CD4-positive, CD25-positive, alpha-beta regulatory T cell (primary cell): ENCODE data around the gene CIITA. TPM values are rescaled to one million over a fixed set of nuclear protein-coding genes. Genes with fewer than 3 reads are reported as not detected.
A peak's percentile ranks its signal among the peaks of the same experiment; 100 is the strongest.
"Not testable (repeated sequence)": the region's sequence is repeated elsewhere in the genome, so short reads cannot be mapped to it uniquely, and the experiment has no call there.

Source experiments
- ATAC-seq, 2 donors: fragments of 150-1000 bp; cut with Tn5 transposase; one replicate each; pipeline ENCODE4 v1.10.0; 2021; ENCODE audit warnings: low read depth in 2 of 2, moderate number of reproducible peaks in 2 of 2, moderate library complexity in 1 of 2
- DNase-seq, 3 donors: peaks; one replicate each; pipeline versions ENCODE4 v3.0.0 to v3.0.0-alpha.2; 2012 to 2022; ENCODE audit warnings: mixed read lengths in 1 of 3
- H3K27ac ChIP-seq: one replicate; pipeline ENCODE4 v1.7.0; 2013; ENCODE audit warnings: mild to moderate bottlenecking, low read length; ENCODE audit not compliant: insufficient read depth, poor library complexity, severe bottlenecking
- H3K27me3 ChIP-seq: one replicate; pipeline ENCODE4 v1.7.0; 2013; ENCODE audit warnings: low read length; ENCODE audit not compliant: control insufficient read depth, insufficient read depth
- H3K36me3 ChIP-seq: one replicate; pipeline ENCODE4 v1.7.0; 2013; ENCODE audit warnings: mild to moderate bottlenecking, low read length, moderate library complexity; ENCODE audit not compliant: control insufficient read depth, insufficient read depth
- H3K4me1 ChIP-seq: 2 replicates; pipeline ENCODE4 v1.7.0; 2013; ENCODE audit warnings: mild to moderate bottlenecking, low read length; ENCODE audit not compliant: insufficient read depth, control insufficient read depth, poor library complexity, severe bottlenecking
- H3K4me3 ChIP-seq: one replicate; pipeline ENCODE4 v1.7.0; 2013; ENCODE audit warnings: low read depth, mild to moderate bottlenecking, low read length, moderate library complexity
- H3K9me3 ChIP-seq, 2 experiments: 1 replicate in 1 of 2; 2 replicates in 1 of 2; pipeline ENCODE4 v1.7.0; 2013; ENCODE audit warnings: low read length in 2 of 2, mild to moderate bottlenecking in 1 of 2, moderate library complexity in 1 of 2; ENCODE audit not compliant: control insufficient read depth in 2 of 2
- H3K27ac Mint-ChIP-seq, 3 donors: one replicate each; pipeline ENCODE4 v1.8.0; 2020 to 2022; ENCODE audit warnings: mild to moderate bottlenecking in 3 of 3, mixed read lengths in 3 of 3, moderate library complexity in 2 of 3
- H3K27me3 Mint-ChIP-seq: one replicate; pipeline ENCODE4 v1.8.0; 2022; ENCODE audit warnings: mild to moderate bottlenecking, mixed read lengths
- H3K36me3 Mint-ChIP-seq: one replicate; pipeline ENCODE4 v1.8.0; 2020; ENCODE audit warnings: mixed read lengths
- H3K4me1 Mint-ChIP-seq, 4 donors: one replicate each; pipeline ENCODE4 v1.8.0; 2020 to 2022; ENCODE audit warnings: mixed read lengths in 4 of 4, mild to moderate bottlenecking in 1 of 4
- H3K4me3 Mint-ChIP-seq, 4 donors: one replicate each; pipeline ENCODE4 v1.8.0; 2020 to 2022; ENCODE audit warnings: mild to moderate bottlenecking in 4 of 4, mixed read lengths in 4 of 4, moderate library complexity in 3 of 4
- H3K9me3 Mint-ChIP-seq, 7 donors: one replicate each; pipeline ENCODE4 v1.8.0; 2020 to 2022; ENCODE audit warnings: mixed read lengths in 7 of 7, mild to moderate bottlenecking in 3 of 7, moderate library complexity in 2 of 7
- polyA plus RNA-seq, 4 donors: library from polyadenylated mRNA; unstranded; fragments of 300-500 nt; fragmentation: Illumina TruSeq; gene quantifications; one replicate each; pipeline ENCODE4 v1.2.3, GENCODE V29; 2021
- total RNA-seq: library from RNA; stranded (reverse); gene quantifications from one replicate; pipeline ENCODE4 v1.2.3, GENCODE V29; 2022

CIITA gene
- total and polyA plus RNA-seq, 5 donors from 2014 or later: 1.9 to 35.0 (median 3.3) TPM

- H3K27ac ChIP-seq: no peak overlapping the region
- DNase-seq (no peak), ATAC-seq (no peak)
- no peaks in the 10 kb centered on the region for H3K9me3 ChIP-seq
- Mint-ChIP-seq H3K4me3 (no peak overlapping the region), H3K9me3 (no peaks in the 10 kb centered on the region), H3K4me1 (peaks cover 0 to 6% (median 3%) of the 10 kb centered on the region in 4 donors), H3K27me3 (no peaks in the 10 kb centered on the region), H3K27ac (no peak overlapping the region), H3K36me3 (peaks cover 4% of the 10 kb centered on the region)
- no peak overlapping the region for H3K4me3 ChIP-seq
- H3K27me3 ChIP-seq: no peaks in the 10 kb centered on the region
- H3K36me3 ChIP-seq: peaks cover 11% of the 10 kb centered on the region
- peaks cover 4% of the 10 kb centered on the region for H3K4me1 ChIP-seq
Observed at GRCh38 chr16:10919003-10919351, 42.0 kb downstream of the CIITA start.

GRCh38 chr16:10920726-10921427 lies 43.9 kb downstream of the CIITA start:
- Histone ChIP-seq H3K36me3 (peaks cover 21% of the 10 kb centered on the region), H3K4me1 (peaks cover 4% of the 10 kb centered on the region), H3K27ac (no peak overlapping the region), H3K27me3 (no peaks in the 10 kb centered on the region), H3K9me3 (no peaks in the 10 kb centered on the region), H3K4me3 (no peak overlapping the region)
- H3K4me3 Mint-ChIP-seq: no peak overlapping the region
- H3K27me3 Mint-ChIP-seq: no peaks in the 10 kb centered on the region
- DNase-seq: no peak
- no peak for ATAC-seq
- peak overlapping the region in 1 of 3 donors; percentile 40 for H3K27ac Mint-ChIP-seq
- H3K36me3 Mint-ChIP-seq: peaks cover 8% of the 10 kb centered on the region
- peaks cover 0 to 6% (median 3%) of the 10 kb centered on the region in 4 donors for H3K4me1 Mint-ChIP-seq
- H3K9me3 Mint-ChIP-seq: no peaks in the 10 kb centered on the region

- H3K4me3 ChIP-seq: no peak overlapping the region
- H3K36me3 ChIP-seq: peaks cover 27% of the 10 kb centered on the region
- H3K9me3 ChIP-seq: no peaks in the 10 kb centered on the region
- H3K27me3 Mint-ChIP-seq: no peaks in the 10 kb centered on the region
- H3K9me3 Mint-ChIP-seq: no peaks in the 10 kb centered on the region
- no peak overlapping the region for H3K4me3 Mint-ChIP-seq
- no peaks in the 10 kb centered on the region for H3K27me3 ChIP-seq
- ATAC-seq: no peak
- H3K4me1 ChIP-seq: peaks cover 4% of the 10 kb centered on the region
- peaks cover 11% of the 10 kb centered on the region for H3K36me3 Mint-ChIP-seq
- H3K27ac ChIP-seq: no peak overlapping the region
- DNase-seq: no peak
- H3K4me1 Mint-ChIP-seq: peaks cover 0 to 6% (median 2%) of the 10 kb centered on the region in 4 donors
- peak overlapping the region in 1 of 3 donors; percentile 66 for H3K27ac Mint-ChIP-seq
Observed at GRCh38 chr16:10921536-10922327, 44.7 kb downstream of the CIITA start.

GRCh38 chr16:10922328-10923145 lies 45.5 kb downstream of the CIITA start:
- H3K36me3 ChIP-seq: peaks cover 32% of the 10 kb centered on the region
- Mint-ChIP-seq H3K27me3 (no peaks in the 10 kb centered on the region), H3K36me3 (peaks cover 17% of the 10 kb centered on the region), H3K27ac (peak overlapping the region in 1 of 3 donors; percentile 66), H3K4me3 (no peak overlapping the region), H3K9me3 (no peaks in the 10 kb centered on the region), H3K4me1 (peaks cover 0 to 6% (median 3%) of the 10 kb centered on the region in 4 donors)
- H3K4me3 ChIP-seq: no peak overlapping the region
- ATAC-seq: no peak
- peaks cover 4% of the 10 kb centered on the region for H3K4me1 ChIP-seq
- H3K27me3 ChIP-seq: no peaks in the 10 kb centered on the region
- no peak overlapping the region for H3K27ac ChIP-seq
- no peak for DNase-seq
- no peaks in the 10 kb centered on the region for H3K9me3 ChIP-seq

- no peak overlapping the region for H3K4me3 ChIP-seq
- ATAC-seq (no peak), DNase-seq (no peak)
- peaks cover 4% of the 10 kb centered on the region for H3K4me1 ChIP-seq
- no peaks in the 10 kb centered on the region for H3K9me3 Mint-ChIP-seq
- H3K4me3 Mint-ChIP-seq: no peak overlapping the region
- peaks cover 23% of the 10 kb centered on the region for H3K36me3 Mint-ChIP-seq
- peaks cover 35% of the 10 kb centered on the region for H3K36me3 ChIP-seq
- no peaks in the 10 kb centered on the region for H3K27me3 Mint-ChIP-seq
- no peaks in the 10 kb centered on the region for H3K27me3 ChIP-seq
- H3K4me1 Mint-ChIP-seq: peaks cover 0 to 6% (median 3%) of the 10 kb centered on the region in 4 donors
- no peak overlapping the region for H3K27ac ChIP-seq
- no peak overlapping the region for H3K27ac Mint-ChIP-seq
- no peaks in the 10 kb centered on the region for H3K9me3 ChIP-seq
Observed at GRCh38 chr16:10923146-10923649, 46.2 kb downstream of the CIITA start.

- Histone ChIP-seq H3K4me3 (no peak overlapping the region), H3K9me3 (no peaks in the 10 kb centered on the region), H3K4me1 (peaks cover 1% of the 10 kb centered on the region), H3K27me3 (no peaks in the 10 kb centered on the region), H3K36me3 (peaks cover 35% of the 10 kb centered on the region), H3K27ac (no peak overlapping the region)
- ATAC-seq (no peak), DNase-seq (no peak)
- H3K4me3 Mint-ChIP-seq: no peak overlapping the region
- H3K27ac Mint-ChIP-seq: peak overlapping the region in 1 of 3 donors; percentile 38
- no peaks in the 10 kb centered on the region for H3K27me3 Mint-ChIP-seq
- peaks cover 23% of the 10 kb centered on the region for H3K36me3 Mint-ChIP-seq
- H3K9me3 Mint-ChIP-seq: no peaks in the 10 kb centered on the region
- H3K4me1 Mint-ChIP-seq: peaks cover 0 to 2% (median 2%) of the 10 kb centered on the region in 4 donors
Observed at GRCh38 chr16:10923650-10924214, 46.7 kb downstream of the CIITA start.

GRCh38 chr16:10925285-10925684 lies 48.3 kb downstream of the CIITA start:
- not testable (repeated sequence) for H3K4me3 Mint-ChIP-seq, H3K9me3 Mint-ChIP-seq
- peaks cover 27% of the 10 kb centered on the region for H3K36me3 Mint-ChIP-seq

More at GRCh38 chr16:10925285-10925684, 48.3 kb downstream of the CIITA start:
- not testable (repeated sequence) for H3K27ac Mint-ChIP-seq, H3K4me1 ChIP-seq, ATAC-seq, H3K27ac ChIP-seq, H3K9me3 ChIP-seq, DNase-seq, H3K4me1 Mint-ChIP-seq, H3K4me3 ChIP-seq, H3K27me3 Mint-ChIP-seq, H3K27me3 ChIP-seq
- peaks cover 40% of the 10 kb centered on the region for H3K36me3 ChIP-seq
